Breast epithelium (tissue), 4 donors: Measurements from ENCODE around the gene C3orf38. TPM values are rescaled to one million over a fixed set of nuclear protein-coding genes. Genes with fewer than 3 reads are reported as not detected.

Experiments
- DNase-seq, 2 donors: peaks; one replicate each; pipeline ENCODE4 v3.0.0-alpha.2; 2019; ENCODE audit warnings: low spot score in 2 of 2
- H3K27ac ChIP-seq, 2 donors: fragments of 200-600 bp; sonication (generic) in 1 of 2; one replicate each; pipeline ENCODE4 v1.5.1; 2016 to 2019; ENCODE audit warnings: mild to moderate bottlenecking in 1 of 2
- H3K27me3 ChIP-seq, 2 donors: fragments of 200-600 bp; sonication (generic) in 1 of 2; one replicate each; pipeline versions ENCODE4 v1.5.1 to v1.6.0; 2017 to 2019; ENCODE audit warnings: control low read depth in 1 of 2, mild to moderate bottlenecking in 1 of 2
- H3K36me3 ChIP-seq: fragments of 200-600 bp; one replicate; pipeline ENCODE4 v1.5.1; 2019
- H3K4me1 ChIP-seq, 2 donors: fragments of 200-600 bp; sonication (generic); one replicate each; pipeline ENCODE4 v1.5.1; 2016 to 2019; ENCODE audit warnings: control low read depth in 1 of 2
- H3K4me3 ChIP-seq, 3 donors: fragments of 200-600 bp; sonication (generic); 1 replicate in 2 of 3; 2 replicates in 1 of 3; pipeline ENCODE4 v1.5.1; 2016 to 2019; ENCODE audit warnings: mild to moderate bottlenecking in 3 of 3, moderate library complexity in 2 of 3
- H3K9me3 ChIP-seq, 2 donors: fragments of 200-600 bp; sonication (generic) in 1 of 2; one replicate each; pipeline ENCODE4 v1.5.1; 2016 to 2019; ENCODE audit warnings: control low read depth in 1 of 2
- POLR2A ChIP-seq: fragments of 450-650 bp; IDR thresholded peaks from one replicate; pipeline ENCODE4 v1.6.1; 2016; ENCODE audit warnings: antibody characterized with exemption, mild to moderate bottlenecking, moderate library complexity
- POLR2AphosphoS5 ChIP-seq, 3 donors: sonication (generic); formaldehyde crosslinking; IDR thresholded peaks; one replicate each; pipeline ENCODE4 v1.6.1; 2017; ENCODE audit warnings: antibody characterized with exemption in 3 of 3
- intact Hi-C: fragments of 100-400 bp; cut with DNase I; formaldehyde crosslinking; loops from one replicate; pipeline ENCODE4 v1.15.1; 2023; ENCODE audit warnings: low total_unique reads
- total RNA-seq, 3 donors: library from RNA; depleted of rRNA; stranded (reverse); fragments of >200 nt; gene quantifications; one replicate each; pipeline ENCODE4 v1.1.0, GENCODE V29; 2016
- TF ChIP-seq, protein P1 (sequence below), 3 donors: fragments of 450-650 bp; IDR thresholded peaks; one replicate each; pipeline ENCODE4 v1.5.1; 2016 to 2017; ENCODE audit warnings: antibody characterized with exemption in 3 of 3, mild to moderate bottlenecking in 3 of 3, moderate library complexity in 3 of 3

The C3orf38 gene
- total RNA-seq, 3 donors from 2014 or later: 20.3 to 32.1 (median 23.0) TPM

DNA sequence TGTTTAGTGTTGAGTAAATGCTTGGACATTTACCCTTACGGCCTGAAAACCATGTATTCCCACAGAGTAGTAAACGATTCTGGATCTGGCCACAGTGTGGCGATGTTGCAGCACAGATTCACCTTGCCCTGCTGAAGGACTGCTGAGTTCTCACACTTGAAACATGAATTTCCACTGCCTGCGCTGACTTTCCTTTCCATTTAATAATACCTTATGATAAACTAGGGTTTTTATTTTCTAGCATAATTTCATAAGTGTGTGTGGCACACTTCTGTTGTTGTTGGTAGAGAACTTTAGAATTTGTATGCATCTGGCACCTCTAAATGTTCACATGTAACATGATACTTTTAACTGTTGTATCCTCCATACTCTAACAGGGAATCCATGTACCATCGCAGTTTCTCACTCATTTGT is 53.9 kb downstream of the C3orf38 start:
- H3K27me3 ChIP-seq: no peaks in the 10 kb centered on the region
- H3K36me3 ChIP-seq: no peaks in the 10 kb centered on the region
- H3K4me1 ChIP-seq: no peaks in the 10 kb centered on the region
- intact Hi-C loops: no loop called here
- TF ChIP-seq POLR2A (no peak), POLR2AphosphoS5 (IDR thresholded peaks at IDR 0.05) (no peak)
- TF ChIP-seq, protein P1, sequence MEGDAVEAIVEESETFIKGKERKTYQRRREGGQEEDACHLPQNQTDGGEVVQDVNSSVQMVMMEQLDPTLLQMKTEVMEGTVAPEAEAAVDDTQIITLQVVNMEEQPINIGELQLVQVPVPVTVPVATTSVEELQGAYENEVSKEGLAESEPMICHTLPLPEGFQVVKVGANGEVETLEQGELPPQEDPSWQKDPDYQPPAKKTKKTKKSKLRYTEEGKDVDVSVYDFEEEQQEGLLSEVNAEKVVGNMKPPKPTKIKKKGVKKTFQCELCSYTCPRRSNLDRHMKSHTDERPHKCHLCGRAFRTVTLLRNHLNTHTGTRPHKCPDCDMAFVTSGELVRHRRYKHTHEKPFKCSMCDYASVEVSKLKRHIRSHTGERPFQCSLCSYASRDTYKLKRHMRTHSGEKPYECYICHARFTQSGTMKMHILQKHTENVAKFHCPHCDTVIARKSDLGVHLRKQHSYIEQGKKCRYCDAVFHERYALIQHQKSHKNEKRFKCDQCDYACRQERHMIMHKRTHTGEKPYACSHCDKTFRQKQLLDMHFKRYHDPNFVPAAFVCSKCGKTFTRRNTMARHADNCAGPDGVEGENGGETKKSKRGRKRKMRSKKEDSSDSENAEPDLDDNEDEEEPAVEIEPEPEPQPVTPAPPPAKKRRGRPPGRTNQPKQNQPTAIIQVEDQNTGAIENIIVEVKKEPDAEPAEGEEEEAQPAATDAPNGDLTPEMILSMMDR (IDR thresholded peaks at IDR 0.05): peak; percentile 62 to 72 (median 72)
- no peaks in the 10 kb centered on the region for H3K9me3 ChIP-seq
- peak; percentile 39 to 65 for DNase-seq
- no peak overlapping the region for H3K27ac ChIP-seq
- no peak overlapping the region for H3K4me3 ChIP-seq

Other genes with a start within 250 kb of the C3orf38 start
- 10 to 100 TPM; 63.5 to 69.5 (median 64.2) TPM for gene CGGBP1, start 91.0 kb upstream of the C3orf38 start, total RNA-seq
- 10 to 100 TPM; 15.4 to 26.3 (median 16.5) TPM for gene ZNF654, start 90.7 kb upstream of the C3orf38 start, total RNA-seq